Stimulated activated CD8-positive, alpha-beta memory T cell treated with anti-CD3 and anti-CD28 coated beads, Interleukin-4, amount 100 ng/mL, for 24 hours (primary cell): Measurements from ENCODE around the gene PDE8A.
A peak's percentile ranks its signal among the peaks of the same experiment; 100 is the strongest.

ENCODE experiments used
- DNase-seq: peaks from one replicate; pipeline ENCODE4 v3.0.0-alpha.2; 2020; ENCODE audit warnings: low read depth

Gene PDE8A

GRCh38 chr15:84981711-84982300, at the start of gene PDE8A:
Gene PDE8A (plus strand): TSS chr15:84981856. CDS start chr15:84982163, 307 bp downstream.
- DNase-seq, result peak; percentile 33

GRCh38 chr15:84934942-84935729, 46.5 kb upstream of the PDE8A start:
- DNase-seq, result no peak

GRCh38 chr15:84937144-84937543, 44.5 kb upstream of the PDE8A start:
- DNase-seq, result no peak

GRCh38 chr15:84938726-84939125, 42.9 kb upstream of the PDE8A start:
- no peak for DNase-seq

- no peak for DNase-seq
These were observed 41.3 kb upstream of the PDE8A start for GRCh38 chr15:84940399-84940798.

- no peak for DNase-seq
These were observed 39.2 kb upstream of the PDE8A start for GRCh38 chr15:84942456-84942855.

- DNase-seq, result no peak
These were observed 37.3 kb upstream of the PDE8A start for GRCh38 chr15:84944311-84944710.

GRCh38 chr15:84944861-84945260, 36.8 kb upstream of the PDE8A start:
- DNase-seq, result no peak

- DNase-seq, result no peak
These were observed 34.7 kb upstream of the PDE8A start for GRCh38 chr15:84946772-84947489.

- no peak for DNase-seq
These were observed 33.5 kb upstream of the PDE8A start for GRCh38 chr15:84947947-84948830.

- DNase-seq, result no peak
These were observed 32.6 kb upstream of the PDE8A start for GRCh38 chr15:84949043-84949442.

GRCh38 chr15:84949845-84950569, 31.6 kb upstream of the PDE8A start:
- DNase-seq, result no peak

- no peak for DNase-seq
These were observed 31.0 kb upstream of the PDE8A start for GRCh38 chr15:84950570-84951111.

GRCh38 chr15:84951736-84952135, 29.9 kb upstream of the PDE8A start:
- no peak for DNase-seq

GRCh38 chr15:84953136-84953535, 28.5 kb upstream of the PDE8A start:
- DNase-seq, result no peak

GRCh38 chr15:84953726-84954125, 27.9 kb upstream of the PDE8A start:
- no peak for DNase-seq

- DNase-seq, result no peak
These were observed 26.4 kb upstream of the PDE8A start for GRCh38 chr15:84955089-84955848.

GRCh38 chr15:84956199-84956598, 25.5 kb upstream of the PDE8A start:
- no peak for DNase-seq

GRCh38 chr15:84960391-84961113, 21.1 kb upstream of the PDE8A start:
- DNase-seq, result no peak

- DNase-seq, result no peak
These were observed 20.6 kb upstream of the PDE8A start for GRCh38 chr15:84961114-84961452.
